SK-N-SH treated with all-trans-retinoic acid at 6 μM for 48 hours (cell line): Measurements from ENCODE around the gene PBX3.

ENCODE experiments used
- BACH2 ChIP-seq: fragments of 250-450 bp; sonication (Bioruptor Pico); IDR thresholded peaks from 2 replicates; pipeline ENCODE4 v1.9.0; 2021; ENCODE audit warnings: mild to moderate bottlenecking, borderline replicate concordance
- CSDC2 ChIP-seq: fragments of 250-450 bp; sonication (Bioruptor Pico); IDR thresholded peaks from 2 replicates; pipeline ENCODE4 v1.5.0; 2020; ENCODE audit warnings: mild to moderate bottlenecking, moderate library complexity
- ISL1 ChIP-seq: fragments of 250-450 bp; sonication (Bioruptor Pico); IDR thresholded peaks from 2 replicates; pipeline ENCODE4 v2.1.2; 2022; ENCODE audit warnings: mild to moderate bottlenecking, moderate library complexity
- OSR1 ChIP-seq: fragments of 250-450 bp; sonication (Bioruptor Pico); IDR thresholded peaks from 2 replicates; pipeline ENCODE4 v1.8.0; 2022; ENCODE audit warnings: moderate library complexity, mild to moderate bottlenecking, inconsistent platforms
- PPARA ChIP-seq: fragments of 250-450 bp; sonication (Bioruptor Pico); IDR thresholded peaks from 2 replicates; pipeline ENCODE4 v1.5.0; 2020; ENCODE audit warnings: mild to moderate bottlenecking, borderline replicate concordance
- TCF4 ChIP-seq: fragments of 250-450 bp; sonication (Bioruptor Pico); IDR thresholded peaks from 2 replicates; pipeline ENCODE4 v1.8.0; 2021; ENCODE audit warnings: mild to moderate bottlenecking, moderate library complexity, borderline replicate concordance
- ZFP3 ChIP-seq: fragments of 250-450 bp; sonication (Bioruptor Pico); IDR thresholded peaks from 2 replicates; pipeline ENCODE4 v1.5.0; 2020; ENCODE audit warnings: mild to moderate bottlenecking, moderate library complexity
- ZNF70 ChIP-seq: fragments of 450-650 bp; formaldehyde crosslinking; IDR thresholded peaks from 2 replicates; pipeline ENCODE4 v1.5.0; 2020; ENCODE audit warnings: mild to moderate bottlenecking, moderate library complexity
- TF ChIP-seq, protein P1 (sequence below): fragments of 250-450 bp; sonication (Bioruptor Pico); IDR thresholded peaks from 2 replicates; pipeline ENCODE4 v1.8.0; 2020; ENCODE audit warnings: mild to moderate bottlenecking, moderate library complexity, borderline replicate concordance
- TF ChIP-seq, protein P2 (sequence below): fragments of 250-450 bp; sonication (Bioruptor Pico); IDR thresholded peaks from 2 replicates; pipeline ENCODE4 v1.5.1; 2020; ENCODE audit warnings: low read depth, mild to moderate bottlenecking, moderate library complexity
- TF ChIP-seq, protein P3 (sequence below): fragments of 250-450 bp; sonication (Bioruptor Pico); IDR thresholded peaks from 2 replicates; pipeline ENCODE4 v1.8.0; 2021; ENCODE audit warnings: low read depth, mild to moderate bottlenecking, moderate library complexity, borderline replicate concordance

DNA sequence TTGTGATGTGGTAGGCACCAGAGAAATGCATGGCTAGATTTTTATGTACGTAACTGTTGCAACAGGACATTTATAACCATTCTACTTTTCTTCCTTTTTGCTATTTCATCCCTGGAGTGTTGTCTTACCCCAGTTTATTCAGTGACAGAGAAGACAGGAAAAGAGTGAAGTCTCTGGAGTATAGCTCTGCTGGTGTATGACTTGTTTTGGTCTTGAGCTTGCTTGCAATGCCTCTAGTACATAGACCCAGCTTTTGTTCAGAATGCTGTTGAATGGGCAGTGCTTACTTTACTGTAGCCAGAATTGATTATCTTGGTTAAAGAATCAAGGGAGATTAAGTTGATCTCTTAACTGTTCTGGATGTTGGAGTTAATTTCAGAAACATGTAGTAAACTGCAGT is 94.3 kb downstream of the PBX3 start:
- TF ChIP-seq, protein P1, sequence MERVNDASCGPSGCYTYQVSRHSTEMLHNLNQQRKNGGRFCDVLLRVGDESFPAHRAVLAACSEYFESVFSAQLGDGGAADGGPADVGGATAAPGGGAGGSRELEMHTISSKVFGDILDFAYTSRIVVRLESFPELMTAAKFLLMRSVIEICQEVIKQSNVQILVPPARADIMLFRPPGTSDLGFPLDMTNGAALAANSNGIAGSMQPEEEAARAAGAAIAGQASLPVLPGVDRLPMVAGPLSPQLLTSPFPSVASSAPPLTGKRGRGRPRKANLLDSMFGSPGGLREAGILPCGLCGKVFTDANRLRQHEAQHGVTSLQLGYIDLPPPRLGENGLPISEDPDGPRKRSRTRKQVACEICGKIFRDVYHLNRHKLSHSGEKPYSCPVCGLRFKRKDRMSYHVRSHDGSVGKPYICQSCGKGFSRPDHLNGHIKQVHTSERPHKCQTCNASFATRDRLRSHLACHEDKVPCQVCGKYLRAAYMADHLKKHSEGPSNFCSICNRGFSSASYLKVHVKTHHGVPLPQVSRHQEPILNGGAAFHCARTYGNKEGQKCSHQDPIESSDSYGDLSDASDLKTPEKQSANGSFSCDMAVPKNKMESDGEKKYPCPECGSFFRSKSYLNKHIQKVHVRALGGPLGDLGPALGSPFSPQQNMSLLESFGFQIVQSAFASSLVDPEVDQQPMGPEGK (CRISPR knock-in tag): no peak
- TF ChIP-seq BACH2 (no peak), ISL1 (CRISPR knock-in tag) (no peak), ZNF70 (CRISPR knock-in tag) (no peak), PPARA (CRISPR knock-in tag) (no peak), TCF4 (CRISPR knock-in tag) (no peak), ZFP3 (CRISPR knock-in tag) (no peak), OSR1 (CRISPR knock-in tag) (no peak), CSDC2 (CRISPR knock-in tag) (no peak)
- TF ChIP-seq, protein P2, sequence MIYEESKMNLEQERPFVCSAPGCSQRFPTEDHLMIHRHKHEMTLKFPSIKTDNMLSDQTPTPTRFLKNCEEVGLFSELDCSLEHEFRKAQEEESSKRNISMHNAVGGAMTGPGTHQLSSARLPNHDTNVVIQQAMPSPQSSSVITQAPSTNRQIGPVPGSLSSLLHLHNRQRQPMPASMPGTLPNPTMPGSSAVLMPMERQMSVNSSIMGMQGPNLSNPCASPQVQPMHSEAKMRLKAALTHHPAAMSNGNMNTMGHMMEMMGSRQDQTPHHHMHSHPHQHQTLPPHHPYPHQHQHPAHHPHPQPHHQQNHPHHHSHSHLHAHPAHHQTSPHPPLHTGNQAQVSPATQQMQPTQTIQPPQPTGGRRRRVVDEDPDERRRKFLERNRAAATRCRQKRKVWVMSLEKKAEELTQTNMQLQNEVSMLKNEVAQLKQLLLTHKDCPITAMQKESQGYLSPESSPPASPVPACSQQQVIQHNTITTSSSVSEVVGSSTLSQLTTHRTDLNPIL (CRISPR knock-in tag): no peak
- TF ChIP-seq, protein P3, sequence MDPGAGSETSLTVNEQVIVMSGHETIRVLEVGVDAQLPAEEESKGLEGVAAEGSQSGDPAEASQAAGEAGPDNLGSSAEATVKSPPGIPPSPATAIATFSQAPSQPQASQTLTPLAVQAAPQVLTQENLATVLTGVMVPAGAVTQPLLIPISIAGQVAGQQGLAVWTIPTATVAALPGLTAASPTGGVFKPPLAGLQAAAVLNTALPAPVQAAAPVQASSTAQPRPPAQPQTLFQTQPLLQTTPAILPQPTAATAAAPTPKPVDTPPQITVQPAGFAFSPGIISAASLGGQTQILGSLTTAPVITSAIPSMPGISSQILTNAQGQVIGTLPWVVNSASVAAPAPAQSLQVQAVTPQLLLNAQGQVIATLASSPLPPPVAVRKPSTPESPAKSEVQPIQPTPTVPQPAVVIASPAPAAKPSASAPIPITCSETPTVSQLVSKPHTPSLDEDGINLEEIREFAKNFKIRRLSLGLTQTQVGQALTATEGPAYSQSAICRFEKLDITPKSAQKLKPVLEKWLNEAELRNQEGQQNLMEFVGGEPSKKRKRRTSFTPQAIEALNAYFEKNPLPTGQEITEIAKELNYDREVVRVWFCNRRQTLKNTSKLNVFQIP (CRISPR knock-in tag): no peak
